H1 (cell line): ENCODE measurements around the gene RALA. TPM values are rescaled to one million over a fixed set of nuclear protein-coding genes. Genes with fewer than 3 reads are reported as not detected.

Experiments used
- CTCF ChIA-PET: fragments of 300-600 bp; sonication (Branson Sonifier 250); formaldehyde crosslinking; loops from one replicate; lab custom pipeline; 2021; ENCODE audit not compliant: partially characterized antibody; lab: Charles Lee
- POLR2A ChIA-PET: fragments of 300-600 bp; sonication (Branson Sonifier 250); formaldehyde crosslinking; loops from one replicate; lab custom pipeline; 2021; ENCODE audit warnings: inconsistent platforms; ENCODE audit not compliant: partially characterized antibody; lab: Charles Lee
- DNase-seq, 2 experiments: peaks; one replicate each; pipeline versions ENCODE4 v3.0.0 to v3.0.0-alpha.2; 2010 to 2022; ENCODE audit warnings: low spot score in 2 of 2, low read depth in 1 of 2, mixed read lengths in 1 of 2
- FAIRE-seq: peaks from 2 replicates; lab custom pipeline; 2011; peaks lifted over from hg19 to GRCh38; lab: Jason Lieb, UNC
- H2AFZ ChIP-seq: 2 replicates; pipeline ENCODE4 v1.8.1; 2012; ENCODE audit warnings: low read length, inconsistent platforms
- H2AK5ac ChIP-seq: 2 replicates; pipeline ENCODE4 v1.6.1; 2013; ENCODE audit warnings: low read depth, low read length
- H2BK120ac ChIP-seq: replicated peaks from 2 replicates; pipeline ENCODE3; 2013; ENCODE audit warnings: low read depth, low read length, inconsistent platforms
- H2BK12ac ChIP-seq: 2 replicates; pipeline ENCODE4 v1.6.1; 2013; ENCODE audit warnings: low read depth, low read length
- H2BK15ac ChIP-seq: 2 replicates; pipeline ENCODE4 v1.6.1; 2013; ENCODE audit warnings: low read length
- H2BK20ac ChIP-seq: 2 replicates; pipeline ENCODE4 v1.6.1; 2013; ENCODE audit warnings: low read length
- H2BK5ac ChIP-seq: 2 replicates; pipeline ENCODE4 v1.6.1; 2013; ENCODE audit warnings: low read depth, low read length
- H3K14ac ChIP-seq: 2 replicates; pipeline ENCODE4 v1.6.1; 2013; ENCODE audit warnings: inconsistent platforms; ENCODE audit not compliant: insufficient read length
- H3K18ac ChIP-seq: 2 replicates; pipeline ENCODE4 v1.6.1; 2013; ENCODE audit warnings: low read length; ENCODE audit errors: extremely low read depth
- H3K23ac ChIP-seq: 2 replicates; pipeline ENCODE4 v1.6.1; 2013; ENCODE audit warnings: inconsistent platforms; ENCODE audit not compliant: insufficient read length
- H3K23me2 ChIP-seq: 2 replicates; pipeline ENCODE4 v1.6.1; 2013; ENCODE audit warnings: low read depth, low read length
- H3K27ac ChIP-seq: 2 replicates; pipeline ENCODE4 v1.6.1; 2011; ENCODE audit warnings: low read depth, low read length, inconsistent platforms
- H3K27me3 ChIP-seq, 4 experiments: replicated peaks in 1 of 4; 1 replicate in 1 of 4; 2 replicates in 3 of 4; pipeline versions ENCODE4 v1.6.1 to v1.8.1; 2011 to 2013; ENCODE audit warnings: low read length in 3 of 4, mild to moderate bottlenecking in 3 of 4, inconsistent platforms in 2 of 4, mixed read lengths in 2 of 4, moderate library complexity in 1 of 4; ENCODE audit not compliant: control insufficient read depth in 3 of 4, insufficient read depth in 3 of 4; ENCODE audit errors: extremely low read depth in 1 of 4
- H3K36me3 ChIP-seq, 4 experiments: 2 replicates each; pipeline versions ENCODE4 v1.6.1 to v1.8.1; 2011 to 2013; ENCODE audit warnings: mild to moderate bottlenecking in 4 of 4, low read length in 3 of 4, moderate library complexity in 2 of 4, control low read depth in 1 of 4, inconsistent platforms in 1 of 4; ENCODE audit not compliant: insufficient read depth in 4 of 4, control insufficient read depth in 2 of 4
- H3K4ac ChIP-seq: replicated peaks from 2 replicates; pipeline ENCODE3; 2013; ENCODE audit warnings: low read length, low read depth, mixed read lengths, inconsistent platforms; ENCODE audit not compliant: insufficient read length
- H3K4me1 ChIP-seq, 4 experiments: replicated peaks in 1 of 4; 1 replicate in 1 of 4; 2 replicates in 3 of 4; pipeline versions ENCODE4 v1.6.1 to v1.8.1; 2011 to 2013; ENCODE audit warnings: low read length in 3 of 4, inconsistent platforms in 2 of 4, mixed read lengths in 1 of 4; ENCODE audit not compliant: insufficient read depth in 4 of 4, control insufficient read depth in 3 of 4
- H3K4me2 ChIP-seq, 2 experiments: 2 replicates each; pipeline versions ENCODE4 v1.6.1 to v1.8.1; 2011 to 2013; ENCODE audit warnings: low read depth in 2 of 2, low read length in 2 of 2, control low read depth in 1 of 2, inconsistent platforms in 1 of 2, mild to moderate bottlenecking in 1 of 2; ENCODE audit not compliant: insufficient read depth in 1 of 2
- H3K4me3 ChIP-seq, 4 experiments: fragments of 200-600, 300-600 bp in 1 of 4; sonication (generic), shearing (Covaris generic), sonication (Bioruptor Twin) in 1 of 4; 2 replicates each; pipeline versions ENCODE4 v1.5.1 to v1.8.1; 2011 to 2016; ENCODE audit warnings: low read length in 4 of 4, low read depth in 3 of 4, control low read depth in 2 of 4, inconsistent platforms in 2 of 4, mild to moderate bottlenecking in 2 of 4, mixed read lengths in 1 of 4, moderate library complexity in 1 of 4; ENCODE audit not compliant: insufficient read depth in 2 of 4; ENCODE audit errors: extremely low read depth in 1 of 4
- H3K56ac ChIP-seq: replicated peaks from 2 replicates; pipeline ENCODE3; 2013; ENCODE audit warnings: low read depth, mild to moderate bottlenecking, mixed read lengths, low read length, inconsistent platforms; ENCODE audit not compliant: insufficient read length
- H3K79me1 ChIP-seq: 2 replicates; pipeline ENCODE4 v1.6.1; 2013; ENCODE audit warnings: low read depth, low read length, control low read depth
- H3K79me2 ChIP-seq, 2 experiments: 2 replicates each; pipeline versions ENCODE4 v1.6.1 to v1.8.1; 2012 to 2013; ENCODE audit warnings: low read length in 2 of 2, mild to moderate bottlenecking in 2 of 2, inconsistent platforms in 1 of 2; ENCODE audit not compliant: insufficient read depth in 2 of 2, control insufficient read depth in 1 of 2
- H3K9ac ChIP-seq, 4 experiments: replicated peaks in 1 of 4; 1 replicate in 1 of 4; 2 replicates in 3 of 4; pipeline versions ENCODE4 v1.6.1 to v1.8.1; 2011 to 2013; ENCODE audit warnings: low read depth in 3 of 4, low read length in 3 of 4, control low read depth in 2 of 4, mild to moderate bottlenecking in 2 of 4, moderate library complexity in 2 of 4, inconsistent platforms in 1 of 4; ENCODE audit errors: extremely low read depth in 1 of 4
- H3K9me3 ChIP-seq, 2 experiments: 2 replicates each; pipeline versions ENCODE4 v1.6.1 to v1.8.1; 2012 to 2013; ENCODE audit warnings: mild to moderate bottlenecking in 2 of 2, moderate library complexity in 2 of 2, control low read depth in 1 of 2, inconsistent platforms in 1 of 2, low read depth in 1 of 2, low read length in 1 of 2, mixed read lengths in 1 of 2; ENCODE audit not compliant: insufficient read depth in 2 of 2
- H4K20me1 ChIP-seq, 2 experiments: replicated peaks in 1 of 2; 2 replicates each; pipeline versions ENCODE3 to v1.8.1; 2011 to 2013; ENCODE audit warnings: inconsistent platforms in 2 of 2, low read length in 2 of 2, mild to moderate bottlenecking in 1 of 2; ENCODE audit not compliant: insufficient read depth in 2 of 2, control insufficient read depth in 1 of 2
- H4K5ac ChIP-seq: 2 replicates; pipeline ENCODE4 v1.6.1; 2013; ENCODE audit warnings: low read length, low read depth, mixed read lengths, inconsistent platforms; ENCODE audit not compliant: insufficient read length
- H4K8ac ChIP-seq: 2 replicates; pipeline ENCODE4 v1.8.0; 2013; ENCODE audit warnings: mild to moderate bottlenecking, moderate library complexity, low read length, inconsistent platforms; ENCODE audit not compliant: insufficient read depth; ENCODE audit errors: extremely low read depth
- H4K91ac ChIP-seq: replicated peaks from 2 replicates; pipeline ENCODE3; 2013; ENCODE audit warnings: low read length, mixed read lengths, inconsistent platforms; ENCODE audit not compliant: insufficient read length
- CBX5 ChIP-seq: fragments of 300-800, 300-1000 bp; sonication (generic); IDR thresholded peaks from 2 replicates; pipeline ENCODE4 v1.7.1; 2016; ENCODE audit warnings: antibody characterized with exemption, low read length, low read depth
- CEBPB ChIP-seq: IDR thresholded peaks from 2 replicates; pipeline ENCODE4 v1.6.1; 2012; ENCODE audit warnings: low read depth, low read length
- CHD1 ChIP-seq: IDR thresholded peaks from 2 replicates; pipeline ENCODE4 v1.6.1; 2012; ENCODE audit warnings: low read depth, low read length, improper control_type of control experiment
- HDAC2 ChIP-seq, 2 experiments: fragments of 300-600 bp in 1 of 2; sonication (generic) in 1 of 2; IDR thresholded peaks; 2 replicates each; pipeline ENCODE4 v1.6.1; 2011 to 2012; ENCODE audit warnings: low read depth in 2 of 2, low read length in 2 of 2, mild to moderate bottlenecking in 2 of 2, moderate library complexity in 2 of 2, borderline replicate concordance in 1 of 2, inconsistent platforms in 1 of 2
- HDAC6 ChIP-seq: IDR thresholded peaks from one replicate; pipeline ENCODE4 v1.7.1; 2012; ENCODE audit warnings: low read depth, mild to moderate bottlenecking, inconsistent platforms, low read length, moderate library complexity
- KDM4A ChIP-seq: IDR thresholded peaks from one replicate; pipeline ENCODE4 v1.7.1; 2012; ENCODE audit warnings: low read depth, mild to moderate bottlenecking, moderate library complexity, low read length, inconsistent platforms; ENCODE audit not compliant: severe bottlenecking
- MAFK ChIP-seq: IDR thresholded peaks from 2 replicates; pipeline ENCODE4 v1.6.1; 2012; ENCODE audit warnings: low read depth, mild to moderate bottlenecking, improper control_type of control experiment, low read length
- POLR2A ChIP-seq, 2 experiments: IDR thresholded peaks; 1 replicate in 1 of 2; 2 replicates in 1 of 2; pipeline ENCODE4 v1.6.1; 2011; ENCODE audit warnings: low read depth in 2 of 2, low read length in 2 of 2, mild to moderate bottlenecking in 2 of 2; ENCODE audit errors: control extremely low read depth in 1 of 2
- RBBP5 ChIP-seq: IDR thresholded peaks from 2 replicates; pipeline ENCODE4 v1.7.1; 2012; ENCODE audit warnings: low read depth, mild to moderate bottlenecking, inconsistent platforms, low read length, moderate library complexity, borderline replicate concordance
- RXRA ChIP-seq: IDR thresholded peaks from 2 replicates; pipeline ENCODE4 v1.6.1; 2011; ENCODE audit warnings: low read depth, mild to moderate bottlenecking, low read length, moderate library complexity; ENCODE audit not compliant: insufficient read depth
- SIRT6 ChIP-seq: IDR thresholded peaks from one replicate; pipeline ENCODE4 v1.7.1; 2012; ENCODE audit warnings: low read length, inconsistent platforms
- SP1 ChIP-seq: IDR thresholded peaks from 2 replicates; pipeline ENCODE4 v1.6.1; 2011; ENCODE audit warnings: low read depth, low read length
- SP4 ChIP-seq: IDR thresholded peaks from 2 replicates; pipeline ENCODE4 v1.6.1; 2012; ENCODE audit warnings: low read length, inconsistent platforms
- TCF12 ChIP-seq: IDR thresholded peaks from 2 replicates; pipeline ENCODE4 v1.6.1; 2011; ENCODE audit warnings: low read depth, mild to moderate bottlenecking, low read length
- WGBS, 2 experiments: shearing (Covaris generic) in 1 of 2; methylation state at CpG; one replicate each; pipeline versions ENCODE4 v1.1.6 to v1.1.7; 2013 to 2015; ENCODE audit warnings: low lambda C conversion rate in 2 of 2, mixed read lengths in 2 of 2, inconsistent platforms in 1 of 2, low coverage in 1 of 2, missing lambda C conversion rate in 1 of 2; ENCODE audit not compliant: insufficient replicate concordance in 2 of 2, insufficient coverage in 1 of 2, insufficient read length in 1 of 2; ENCODE audit errors: extremely low coverage in 1 of 2, missing lambda C conversion rate in 1 of 2; 5-methylcytosine and 5-hydroxymethylcytosine counted together
- polyA plus RNA-seq, 7 experiments: library from polyadenylated mRNA; depleted of rRNA in 3 of 7; stranded (reverse) in 5 of 7; unstranded in 2 of 7; fragments of >200 nt in 5 of 7; fragments of 200-250 nt in 2 of 7; gene quantifications; 1 replicate in 5 of 7; 2 replicates in 1 of 7; 4 replicates in 1 of 7; pipeline versions ENCODE4 v1.2.1 to v1.2.3, GENCODE V29; 2011 to 2013; ENCODE audit warnings: missing spikeins in 2 of 7, mixed read lengths in 2 of 7
- total RNA-seq: library from RNA; stranded (reverse); fragmentation: NEBNext Ultra II Directional; extraction: Animal tissue kit (Norgen Biotek cat#: 25700); gene quantifications from 2 replicates; pipeline ENCODE4 v1.2.1, GENCODE V29; 2021
- TF ChIP-seq, protein P1 (sequence below): IDR thresholded peaks from 2 replicates; pipeline ENCODE4 v1.6.1; 2012; ENCODE audit warnings: inconsistent platforms

The RALA gene
- total and polyA plus RNA-seq, 2 of the 8 experiments (the other 6 are each of a cell fraction or from before 2014, with no cell fraction given) = 24.1 to 72.8 TPM

DNA sequence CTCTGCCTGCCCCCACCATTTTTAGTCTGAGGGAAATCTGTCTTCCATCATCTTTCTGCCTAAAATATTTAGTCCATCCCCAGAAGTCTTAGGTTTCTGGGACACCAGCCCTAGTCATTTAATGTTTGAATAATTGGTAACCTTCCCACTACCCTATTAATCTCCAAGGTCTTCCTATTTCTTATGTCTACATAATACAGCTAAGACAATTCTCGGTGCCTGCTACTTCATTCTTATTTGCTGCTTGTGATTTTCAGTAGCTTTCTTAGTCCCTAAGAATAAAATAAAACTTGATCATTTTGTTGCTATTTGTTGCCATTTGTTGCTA is 11.1 kb downstream of the RALA start:
- Histone ChIP-seq H3K36me3 (peaks cover 0 to 4% (median 2%) of the 10 kb centered on the region in 4 experiments; a peak in 2 of 8 replicates), H4K8ac (no peak overlapping the region), H3K79me2 (peaks cover 21 to 95% of the 10 kb centered on the region in 2 experiments), H2AK5ac (no peak overlapping the region), H4K20me1 (peaks cover 3 to 12% of the 10 kb centered on the region in 2 experiments), H2BK20ac (no peak overlapping the region), H2BK5ac (no peak overlapping the region), H3K18ac (no peak overlapping the region), H3K4me2 (no peak overlapping the region), H3K56ac (no peak overlapping the region), H4K5ac (no peak overlapping the region), H3K4ac (no peak overlapping the region), H3K14ac (no peak overlapping the region), H3K79me1 (peaks cover 8% of the 10 kb centered on the region; the same call in 1 of the 2 replicates), H2BK120ac (no peak overlapping the region), H2AFZ (no peak overlapping the region), H3K27me3 (no peaks in the 10 kb centered on the region), H3K23ac (no peak overlapping the region), H3K23me2 (no peaks in the 10 kb centered on the region), H2BK12ac (no peak overlapping the region), H3K9me3 (no peaks in the 10 kb centered on the region), H4K91ac (no peak overlapping the region), H3K4me3 (no peak overlapping the region), H3K4me1 (no peaks in the 10 kb centered on the region; a peak in 1 of 7 replicates), H3K27ac (no peak overlapping the region), H3K9ac (no peak overlapping the region)
- FAIRE-seq (no peak), DNase-seq (no peak)
- ChIA-PET CTCF (interaction anchor here (1.6 to 2.2 kb wide), 3 partner anchors 10 to 109 kb away, joined by 4 to 5 read pairs (median 4); no protein-coding TSS in a partner anchor), POLR2A (interaction anchor here (0.6 kb wide), 1 partner anchor 8 kb away, joined by 4 read pairs; no protein-coding TSS in a partner anchor)
- WGBS, 2 experiments = 92% methylated on average over 1 of the region's 1 CpG; no CpG with 5 or more reads in 1 of the 2 experiments
- TF ChIP-seq TCF12 (no peak), CHD1 (no peak), CBX5 (no peak), SP4 (no peak), RBBP5 (no peak), HDAC2 (IDR thresholded peaks at IDR 0.05; ENCODE audit: borderline replicate concordance in 1 of 2, low read depth in 2 of 2, low read length in 2 of 2) (no peak), MAFK (no peak), SIRT6 (no peak), RXRA (no peak), HDAC6 (no peak), SP1 (no peak), POLR2A (IDR thresholded peaks at IDR 0.05; ENCODE audit: control extremely low read depth in 1 of 2, low read depth in 2 of 2, low read length in 2 of 2) (no peak), CEBPB (no peak), KDM4A (no peak)
- TF ChIP-seq, protein P1, sequence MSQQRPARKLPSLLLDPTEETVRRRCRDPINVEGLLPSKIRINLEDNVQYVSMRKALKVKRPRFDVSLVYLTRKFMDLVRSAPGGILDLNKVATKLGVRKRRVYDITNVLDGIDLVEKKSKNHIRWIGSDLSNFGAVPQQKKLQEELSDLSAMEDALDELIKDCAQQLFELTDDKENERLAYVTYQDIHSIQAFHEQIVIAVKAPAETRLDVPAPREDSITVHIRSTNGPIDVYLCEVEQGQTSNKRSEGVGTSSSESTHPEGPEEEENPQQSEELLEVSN = no peak
- TF ChIP-seq, all 59 proteins: peak for 0
- no peak overlapping the region for H2BK15ac ChIP-seq
